ENCODE results near the gene KCTD16. TPM values are rescaled to one million over a fixed set of nuclear protein-coding genes. Genes with fewer than 3 reads are reported as not detected.

The KCTD16 gene
- total RNA-seq, 1 experiment from 2014 or later: 0.03 TPM

DNA sequence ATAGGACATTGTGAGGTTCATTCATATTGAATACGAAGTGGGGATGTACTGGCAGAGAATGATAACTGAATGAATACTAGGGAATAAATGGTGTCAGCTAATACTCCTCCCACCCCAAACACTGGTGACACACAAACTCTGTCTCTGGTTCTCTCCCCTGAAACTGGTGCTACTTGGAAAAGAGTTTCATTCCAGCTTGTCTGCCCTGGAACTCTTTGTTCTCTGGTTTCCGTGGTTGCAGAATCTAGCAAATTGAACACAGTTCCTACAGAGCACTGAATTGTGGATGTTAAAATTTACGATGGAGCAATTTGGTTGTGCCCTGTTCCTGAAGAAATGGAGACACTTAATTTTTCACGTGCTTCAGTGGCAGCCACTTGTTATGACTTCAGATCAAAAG, 181.7 kb downstream of the KCTD16 start:
- in situ Hi-C loops (cut with HindIII; ENCODE audit: low pct_unique_long_range_greater_than_20kb, low sequenced_read_pairs): no loop called here
- no peak for DNase-seq (ENCODE audit: low read depth, low spot score)

GRCh38 chr5:144352732-144353317, 182.2 kb downstream of the KCTD16 start:
- DNase-seq (ENCODE audit: low read depth, low spot score): no peak
- in situ Hi-C loops (cut with HindIII; ENCODE audit: low pct_unique_long_range_greater_than_20kb, low sequenced_read_pairs): no loop called here

- in situ Hi-C loops (cut with HindIII; ENCODE audit: low pct_unique_long_range_greater_than_20kb, low sequenced_read_pairs): no loop called here
- DNase-seq (ENCODE audit: low read depth, low spot score): no peak
Measured at GRCh38 chr5:144356489-144356888, 185.8 kb downstream of the KCTD16 start.

DNA sequence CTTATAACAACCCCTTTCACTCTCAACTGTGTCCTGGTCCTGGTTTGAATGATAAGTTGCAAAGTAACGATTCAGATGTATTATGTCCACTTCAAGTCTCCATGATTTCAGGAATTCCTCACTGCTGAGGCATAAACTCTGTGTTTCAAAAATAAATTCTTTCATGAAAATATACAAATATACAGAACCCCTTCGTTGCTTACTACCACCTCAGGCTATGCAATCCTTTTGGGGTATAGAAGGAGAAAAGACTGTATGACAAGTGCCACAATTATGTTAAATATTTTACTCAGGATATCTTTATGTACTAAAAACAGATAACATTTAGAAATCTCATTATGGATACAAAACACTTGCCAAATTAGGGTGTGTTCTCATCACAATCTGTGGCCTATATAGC, 190.7 kb downstream of the KCTD16 start:
- in situ Hi-C loops (cut with HindIII; ENCODE audit: low pct_unique_long_range_greater_than_20kb, low sequenced_read_pairs): no loop called here
- DNase-seq (ENCODE audit: low read depth, low spot score): no peak

GRCh38 chr5:144365885-144366284, 195.2 kb downstream of the KCTD16 start:
- DNase-seq (ENCODE audit: low read depth, low spot score): no peak
- in situ Hi-C loops (cut with HindIII; ENCODE audit: low pct_unique_long_range_greater_than_20kb, low sequenced_read_pairs): no loop called here

DNA sequence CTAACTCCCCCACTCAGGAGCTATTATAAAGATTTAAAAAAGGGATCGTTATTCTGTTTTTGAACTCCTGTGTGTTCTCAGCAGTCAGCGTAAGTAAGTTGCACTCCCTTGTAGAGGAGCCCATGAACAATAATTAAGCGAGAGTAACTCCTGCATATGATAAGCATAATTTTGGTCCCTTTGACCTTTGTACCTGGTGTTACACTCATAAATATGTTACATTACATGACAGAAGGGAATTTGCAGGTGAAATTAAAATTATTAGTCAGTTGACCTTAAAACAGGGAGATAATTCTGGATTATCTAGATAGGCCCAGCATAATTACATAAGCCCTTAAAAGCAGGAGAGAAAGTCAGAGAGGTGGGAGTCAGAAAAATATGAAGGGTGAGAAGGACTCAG, 197.3 kb downstream of the KCTD16 start:
- no peak for DNase-seq (ENCODE audit: low read depth, low spot score)
- in situ Hi-C loops (cut with HindIII; ENCODE audit: low pct_unique_long_range_greater_than_20kb, low sequenced_read_pairs): no loop called here

DNA sequence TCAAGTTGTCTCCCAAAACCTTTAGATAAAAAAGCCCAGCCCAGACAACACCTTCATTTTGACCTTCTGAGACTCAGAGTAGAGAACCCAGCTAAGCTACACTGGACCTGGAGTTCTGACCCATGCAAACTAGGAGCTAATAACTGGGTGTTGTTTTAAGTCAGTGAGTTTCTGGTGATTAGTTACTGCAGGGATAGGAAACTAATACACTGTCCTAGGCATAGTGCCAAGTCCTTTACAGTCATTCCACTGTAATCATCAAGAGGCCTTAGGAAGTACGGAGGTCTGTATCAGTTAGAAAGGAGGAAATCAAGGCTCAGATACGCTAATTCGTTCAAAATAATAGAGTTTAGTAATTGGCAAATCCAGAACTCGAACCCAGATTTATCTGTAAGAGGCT, 197.9 kb downstream of the KCTD16 start:
- in situ Hi-C loops (cut with HindIII; ENCODE audit: low pct_unique_long_range_greater_than_20kb, low sequenced_read_pairs): no loop called here
- DNase-seq (ENCODE audit: low read depth, low spot score): no peak

- in situ Hi-C loops (cut with HindIII; ENCODE audit: low pct_unique_long_range_greater_than_20kb, low sequenced_read_pairs): no loop called here
- no peak for DNase-seq (ENCODE audit: low read depth, low spot score)
Measured at GRCh38 chr5:144369006-144369405, 198.3 kb downstream of the KCTD16 start.

DNA sequence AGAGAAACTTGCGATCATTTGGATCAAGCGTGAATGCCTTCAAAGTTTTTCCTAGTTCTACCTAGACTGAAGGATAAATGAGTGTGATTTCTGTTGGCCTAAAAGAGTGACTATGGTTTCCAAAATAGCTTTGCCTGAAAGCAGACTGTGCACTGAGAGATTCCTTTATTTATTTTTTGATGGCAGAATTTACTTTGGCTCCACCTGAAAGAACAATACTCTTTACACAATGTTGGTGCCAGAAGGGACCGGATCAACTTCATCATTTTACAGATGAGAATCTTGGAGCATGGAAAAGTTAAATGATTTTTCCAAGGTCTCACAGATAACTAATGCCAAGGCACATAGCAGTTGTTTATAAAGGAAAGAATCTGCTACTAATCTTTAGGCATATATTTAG, 199.6 kb downstream of the KCTD16 start:
- in situ Hi-C loops (cut with HindIII; ENCODE audit: low pct_unique_long_range_greater_than_20kb, low sequenced_read_pairs): no loop called here
- DNase-seq (ENCODE audit: low read depth, low spot score): no peak

DNA sequence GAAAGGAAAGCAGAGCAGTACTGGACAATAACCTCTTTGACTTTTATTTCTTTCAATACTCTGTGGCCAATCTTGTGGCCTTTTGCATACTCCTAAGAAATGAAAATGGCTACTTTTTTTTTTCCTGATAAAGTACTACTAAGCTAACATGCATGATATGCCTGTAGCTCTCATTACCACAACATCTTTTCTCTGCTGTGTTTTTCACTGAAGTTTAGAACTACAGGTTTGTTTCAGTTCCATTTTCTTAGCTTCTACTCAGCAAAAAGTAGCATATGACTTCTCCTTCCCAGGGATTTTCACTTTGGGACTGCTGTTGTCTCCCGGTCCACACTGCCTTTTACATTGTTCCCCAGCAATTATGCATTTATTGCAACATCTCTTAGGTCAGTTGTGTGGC, 204.0 kb downstream of the KCTD16 start:
- in situ Hi-C loops (cut with HindIII; ENCODE audit: low pct_unique_long_range_greater_than_20kb, low sequenced_read_pairs): no loop called here
- no peak for DNase-seq (ENCODE audit: low read depth, low spot score)

GRCh38 chr5:144377207-144377606, 206.5 kb downstream of the KCTD16 start:
- in situ Hi-C loops (cut with HindIII; ENCODE audit: low pct_unique_long_range_greater_than_20kb, low sequenced_read_pairs): no loop called here
- no peak for DNase-seq (ENCODE audit: low read depth, low spot score)

DNA sequence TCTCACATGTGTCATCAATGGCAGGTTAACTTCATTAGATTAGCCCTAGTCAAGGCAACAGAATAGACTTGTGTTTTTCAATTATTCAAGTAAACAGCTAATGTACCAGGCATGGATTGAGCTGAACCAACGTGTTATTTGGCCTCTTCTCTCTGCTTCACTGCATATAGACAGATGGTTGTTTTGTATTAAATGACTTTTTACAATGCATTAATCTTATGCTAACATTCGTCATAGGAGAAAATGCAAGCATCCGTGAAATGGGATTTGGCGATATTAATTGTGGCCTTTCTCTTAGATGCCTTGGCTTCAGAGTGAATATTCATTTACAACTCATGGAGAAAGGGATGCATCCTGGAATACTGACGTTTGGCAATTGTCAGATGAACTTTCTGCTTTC, 208.0 kb downstream of the KCTD16 start:
- DNase-seq (ENCODE audit: low read depth, low spot score): no peak
- in situ Hi-C loops (cut with HindIII; ENCODE audit: low pct_unique_long_range_greater_than_20kb, low sequenced_read_pairs): no loop called here

DNA sequence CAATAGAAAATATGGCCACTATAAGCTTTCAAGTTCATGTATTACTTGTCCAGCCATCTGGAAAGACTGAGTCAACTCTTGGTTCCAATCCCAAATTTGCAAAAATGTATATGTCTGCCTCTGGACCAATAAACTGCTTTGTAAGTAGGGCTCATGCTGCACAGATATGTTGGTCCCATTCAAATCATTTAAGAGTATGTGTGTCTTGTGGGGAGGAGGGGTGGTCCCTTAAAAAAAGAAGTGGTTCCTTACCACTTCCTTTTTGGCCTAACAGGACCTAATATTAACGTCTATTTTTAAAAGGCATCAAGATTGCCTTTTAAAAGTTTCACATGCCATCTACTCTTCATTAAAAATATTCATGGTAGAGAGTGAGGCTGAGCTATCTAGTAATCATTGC, 214.9 kb downstream of the KCTD16 start:
- no peak for DNase-seq (ENCODE audit: low read depth, low spot score)
- in situ Hi-C loops (cut with HindIII; ENCODE audit: low pct_unique_long_range_greater_than_20kb, low sequenced_read_pairs): no loop called here

DNA sequence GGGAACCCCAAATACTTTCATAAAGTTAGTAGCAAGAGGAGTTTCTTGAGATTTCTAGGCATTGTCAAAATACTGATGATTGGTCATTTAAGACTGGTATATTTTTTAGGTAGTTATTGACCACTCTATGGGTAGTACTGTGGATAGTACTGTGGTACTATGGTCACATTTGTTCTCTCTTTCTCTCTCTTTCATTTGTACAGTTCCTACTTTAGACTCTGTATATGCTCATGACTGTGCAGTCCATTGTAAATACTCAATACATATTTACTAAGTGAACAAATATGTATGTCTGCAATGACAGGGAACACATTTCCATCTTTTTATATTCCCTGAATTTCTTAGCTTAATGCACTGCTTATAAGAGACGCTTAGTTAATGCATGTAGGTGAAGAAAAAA, 215.6 kb downstream of the KCTD16 start:
- in situ Hi-C loops (cut with HindIII; ENCODE audit: low pct_unique_long_range_greater_than_20kb, low sequenced_read_pairs): no loop called here

DNA sequence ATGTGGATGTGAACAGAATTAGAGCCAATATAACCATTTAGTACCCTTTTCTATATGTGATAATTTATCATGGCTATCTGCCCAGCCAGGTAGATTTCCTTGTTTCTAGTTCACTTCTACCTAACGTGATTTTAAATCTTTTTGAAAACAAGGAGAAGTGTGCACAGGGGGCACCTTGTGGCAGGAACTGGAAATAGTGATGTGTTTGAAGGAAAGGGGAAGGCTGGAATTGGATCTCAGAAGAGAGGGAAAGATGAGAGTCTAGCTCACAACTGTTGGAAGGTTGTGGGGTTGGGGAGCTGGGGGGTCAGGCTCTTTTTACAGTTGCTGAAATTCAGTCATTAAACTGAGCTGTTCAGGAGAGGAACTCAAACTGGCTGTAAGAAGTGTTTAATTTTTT, 219.5 kb downstream of the KCTD16 start:
- DNase-seq (ENCODE audit: low read depth, low spot score): peak; percentile 2
- in situ Hi-C loops (cut with HindIII; ENCODE audit: low pct_unique_long_range_greater_than_20kb, low sequenced_read_pairs): no loop called here

More for the DNA sequence above, 215.6 kb downstream of the KCTD16 start:
- DNase-seq (ENCODE audit: low read depth, low spot score): no peak

DNA sequence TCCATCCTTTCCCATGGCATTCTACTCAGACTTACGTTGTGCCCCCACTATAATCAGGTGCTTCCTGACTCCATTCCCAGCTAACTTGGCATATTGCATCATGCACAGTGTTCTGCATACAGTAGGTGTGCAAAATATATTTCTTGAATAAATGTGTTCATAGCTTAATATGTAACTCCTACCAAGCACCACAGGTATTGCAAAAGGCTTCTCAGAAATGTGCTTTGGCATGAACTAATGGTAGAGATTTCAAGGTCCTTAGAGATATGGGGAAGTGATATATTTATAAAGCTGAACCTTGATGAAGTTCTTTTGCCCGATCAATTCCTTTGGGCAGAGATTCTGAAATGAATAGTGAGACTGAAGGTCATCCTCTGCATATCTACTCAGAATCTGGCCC, 220.4 kb downstream of the KCTD16 start:
- in situ Hi-C loops (cut with HindIII; ENCODE audit: low pct_unique_long_range_greater_than_20kb, low sequenced_read_pairs): no loop called here
- no peak for DNase-seq (ENCODE audit: low read depth, low spot score)

- in situ Hi-C loops (cut with HindIII; ENCODE audit: low pct_unique_long_range_greater_than_20kb, low sequenced_read_pairs): no loop called here
Measured at GRCh38 chr5:144393641-144394435, 223.2 kb downstream of the KCTD16 start.

GRCh38 chr5:144395704-144396103, 225.0 kb downstream of the KCTD16 start:
- no peak for DNase-seq (ENCODE audit: low read depth, low spot score)
- in situ Hi-C loops (cut with HindIII; ENCODE audit: low pct_unique_long_range_greater_than_20kb, low sequenced_read_pairs): no loop called here

More at GRCh38 chr5:144393641-144394435, 223.2 kb downstream of the KCTD16 start:
- DNase-seq (ENCODE audit: low read depth, low spot score): no peak

DNA sequence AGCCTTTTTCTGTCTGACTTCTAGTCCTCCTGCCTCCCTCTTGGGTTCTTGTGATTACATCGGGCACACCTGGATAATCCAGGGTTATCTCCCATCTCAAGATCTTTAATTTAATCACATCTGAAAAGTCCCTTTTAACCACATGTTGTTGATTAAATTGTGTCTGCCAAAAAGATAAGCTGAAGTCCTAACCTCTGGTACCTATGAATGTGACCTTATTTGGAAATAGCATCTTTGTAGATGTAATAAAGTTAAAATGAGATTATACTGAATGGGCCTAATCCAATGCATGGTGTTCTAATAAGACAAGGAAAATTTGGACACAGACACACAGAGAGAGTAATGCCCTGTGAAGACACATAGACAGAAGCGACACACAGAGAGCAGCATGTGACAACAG, 232.4 kb downstream of the KCTD16 start:
- no peak for DNase-seq (ENCODE audit: low read depth, low spot score)
- in situ Hi-C loops (cut with HindIII; ENCODE audit: low pct_unique_long_range_greater_than_20kb, low sequenced_read_pairs): no loop called here

Measured in SK-MEL-5 (cell line).